HG03442 (cell line): ENCODE measurements around the gene SIL1.
"Not testable (repeated sequence)": the region's sequence is repeated elsewhere in the genome, so short reads cannot be mapped to it uniquely, and the experiment has no call there.

Source experiments
- ATAC-seq: cut with Tn5 transposase; IDR thresholded peaks from one replicate; pipeline ENCODE4 v1.9.1; 2021; ENCODE audit warnings: mild to moderate bottlenecking, moderate library complexity; ENCODE audit not compliant: unreplicated experiment

SIL1 gene

GRCh38 chr5:139038613-139039305 lies 159.4 kb downstream of the SIL1 start:
- ATAC-seq: no peak

- ATAC-seq: no peak
These were observed 160.4 kb downstream of the SIL1 start for GRCh38 chr5:139037732-139038131.

- ATAC-seq: not testable (repeated sequence)
These were observed 161.8 kb downstream of the SIL1 start for GRCh38 chr5:139036332-139036731.

GRCh38 chr5:139027150-139027549 lies 171.0 kb downstream of the SIL1 start:
- no peak for ATAC-seq

- no peak for ATAC-seq
These were observed 172.5 kb downstream of the SIL1 start for GRCh38 chr5:139025651-139026050.

GRCh38 chr5:139023286-139023685 lies 174.9 kb downstream of the SIL1 start:
- no peak for ATAC-seq

- no peak for ATAC-seq
These were observed 175.6 kb downstream of the SIL1 start for GRCh38 chr5:139022528-139022927.

- no peak for ATAC-seq
These were observed 176.8 kb downstream of the SIL1 start for GRCh38 chr5:139021346-139021745.

- no peak for ATAC-seq
These were observed 178.3 kb downstream of the SIL1 start for GRCh38 chr5:139019880-139020279.

- ATAC-seq: no peak
These were observed 179.0 kb downstream of the SIL1 start for GRCh38 chr5:139019211-139019610.

GRCh38 chr5:139017624-139018023 lies 180.5 kb downstream of the SIL1 start:
- ATAC-seq: no peak

GRCh38 chr5:139016186-139016585 lies 182.0 kb downstream of the SIL1 start:
- no peak for ATAC-seq

GRCh38 chr5:139014726-139015125 lies 183.4 kb downstream of the SIL1 start:
- no peak for ATAC-seq

GRCh38 chr5:139012176-139012575 lies 186.0 kb downstream of the SIL1 start:
- no peak for ATAC-seq

- ATAC-seq: not testable (repeated sequence)
These were observed 187.0 kb downstream of the SIL1 start for GRCh38 chr5:139011156-139011555.

GRCh38 chr5:139004374-139005307 lies 193.5 kb downstream of the SIL1 start:
- ATAC-seq: no peak

- no peak for ATAC-seq
These were observed 198.5 kb downstream of the SIL1 start for GRCh38 chr5:138999674-139000073.

GRCh38 chr5:138998521-138998920 lies 199.6 kb downstream of the SIL1 start:
- no peak for ATAC-seq

- no peak for ATAC-seq
These were observed 202.0 kb downstream of the SIL1 start for GRCh38 chr5:138996120-138996519.

GRCh38 chr5:138990986-138991590 lies 207.1 kb downstream of the SIL1 start:
- no peak for ATAC-seq

GRCh38 chr5:138989720-138990119 lies 208.4 kb downstream of the SIL1 start:
- no peak for ATAC-seq
